GM19438 (cell line): ENCODE measurements around the gene NKD2.
"Not testable (repeated sequence)": the region's sequence is repeated elsewhere in the genome, so short reads cannot be mapped to it uniquely, and the experiment has no call there.

Experiments used
- ATAC-seq: cut with Tn5 transposase; IDR thresholded peaks from one replicate; pipeline ENCODE4 v1.9.1; 2021; ENCODE audit warnings: low read depth; ENCODE audit not compliant: unreplicated experiment

The NKD2 gene

GRCh38 chr5:1008451-1009358, at the start of gene NKD2:
Gene NKD2, plus strand, starts transcription at chr5:1008802. Its CDS starts 256 bp downstream, at chr5:1009058.
- no peak for ATAC-seq

- ATAC-seq, result no peak
Observed at GRCh38 chr5:959581-960531, 48.7 kb upstream of the NKD2 start.

- no peak for ATAC-seq
Observed at GRCh38 chr5:960551-960950, 48.1 kb upstream of the NKD2 start.

- no peak for ATAC-seq
Observed at GRCh38 chr5:961002-961710, 47.4 kb upstream of the NKD2 start.

- no peak for ATAC-seq
Observed at GRCh38 chr5:961711-962240, 46.8 kb upstream of the NKD2 start.

- ATAC-seq, result no peak
Observed at GRCh38 chr5:962386-962785, 46.2 kb upstream of the NKD2 start.

GRCh38 chr5:962801-963200, 45.8 kb upstream of the NKD2 start:
- no peak for ATAC-seq

GRCh38 chr5:963310-963672, 45.3 kb upstream of the NKD2 start:
- no peak for ATAC-seq

GRCh38 chr5:963673-964531, 44.7 kb upstream of the NKD2 start:
- peak; percentile 89 for ATAC-seq

- no peak for ATAC-seq
Observed at GRCh38 chr5:964821-965220, 43.8 kb upstream of the NKD2 start.

- no peak for ATAC-seq
Observed at GRCh38 chr5:965604-966344, 42.8 kb upstream of the NKD2 start.

GRCh38 chr5:966345-966710, 42.3 kb upstream of the NKD2 start:
- ATAC-seq, result no peak

- ATAC-seq, result no peak
Observed at GRCh38 chr5:966941-967340, 41.7 kb upstream of the NKD2 start.

- no peak for ATAC-seq
Observed at GRCh38 chr5:968881-969280, 39.7 kb upstream of the NKD2 start.

GRCh38 chr5:969408-969839, 39.2 kb upstream of the NKD2 start:
- ATAC-seq, result no peak

- not testable (repeated sequence) for ATAC-seq
Observed at GRCh38 chr5:972575-972974, 36.0 kb upstream of the NKD2 start.

- no peak for ATAC-seq
Observed at GRCh38 chr5:976849-977751, 31.5 kb upstream of the NKD2 start.

- no peak for ATAC-seq
Observed at GRCh38 chr5:978054-978453, 30.5 kb upstream of the NKD2 start.
